IMR-90 (cell line): ENCODE results near the gene TRAF3IP1.

ENCODE experiments used
- CEBPB ChIP-seq: IDR thresholded peaks from 2 replicates; pipeline ENCODE4 v1.6.1; 2012; ENCODE audit warnings: low read depth, low read length, improper control_type of control experiment
- CHD1 ChIP-seq: IDR thresholded peaks from 2 replicates; pipeline ENCODE4 v1.6.1; 2012; ENCODE audit warnings: low read depth, low read length, improper control_type of control experiment
- ELK1 ChIP-seq: fragments of 150-350 bp; IDR thresholded peaks from 2 replicates; pipeline ENCODE4 v1.6.1; 2016; ENCODE audit warnings: low read depth, mild to moderate bottlenecking, low read length, moderate library complexity, borderline replicate concordance
- MAFK ChIP-seq: IDR thresholded peaks from 2 replicates; pipeline ENCODE4 v1.6.1; 2012; ENCODE audit warnings: low read depth, low read length, improper control_type of control experiment
- MAZ ChIP-seq: IDR thresholded peaks from 2 replicates; pipeline ENCODE4 v1.6.1; 2012; ENCODE audit warnings: low read depth, mild to moderate bottlenecking, low read length, improper control_type of control experiment, moderate library complexity, borderline replicate concordance
- MXI1 ChIP-seq: IDR thresholded peaks from 2 replicates; pipeline ENCODE4 v1.6.1; 2012; ENCODE audit warnings: low read depth, mild to moderate bottlenecking, low read length, moderate library complexity, borderline replicate concordance
- POLR2A ChIP-seq: IDR thresholded peaks from 2 replicates; pipeline ENCODE4 v1.6.1; 2012; ENCODE audit warnings: mild to moderate bottlenecking, low read depth, low read length
- RAD21 ChIP-seq: IDR thresholded peaks from 2 replicates; pipeline ENCODE4 v1.6.1; 2012; ENCODE audit warnings: low read length, improper control_type of control experiment
- RCOR1 ChIP-seq: IDR thresholded peaks from 2 replicates; pipeline ENCODE4 v1.6.1; 2012; ENCODE audit warnings: mild to moderate bottlenecking, low read length, improper control_type of control experiment; ENCODE audit not compliant: insufficient replicate concordance
- SMC3 ChIP-seq: fragments of 150-350 bp; IDR thresholded peaks from 2 replicates; pipeline ENCODE4 v1.6.1; 2016; ENCODE audit warnings: low read depth, mild to moderate bottlenecking, antibody characterized with exemption, low read length, moderate library complexity
- TF ChIP-seq, protein P1 (sequence below): conservative IDR thresholded peaks from 2 replicates; pipeline ENCODE4 v1.5.1; 2012; ENCODE audit warnings: mild to moderate bottlenecking, low read depth, low read length, improper control_type of control experiment

DNA sequence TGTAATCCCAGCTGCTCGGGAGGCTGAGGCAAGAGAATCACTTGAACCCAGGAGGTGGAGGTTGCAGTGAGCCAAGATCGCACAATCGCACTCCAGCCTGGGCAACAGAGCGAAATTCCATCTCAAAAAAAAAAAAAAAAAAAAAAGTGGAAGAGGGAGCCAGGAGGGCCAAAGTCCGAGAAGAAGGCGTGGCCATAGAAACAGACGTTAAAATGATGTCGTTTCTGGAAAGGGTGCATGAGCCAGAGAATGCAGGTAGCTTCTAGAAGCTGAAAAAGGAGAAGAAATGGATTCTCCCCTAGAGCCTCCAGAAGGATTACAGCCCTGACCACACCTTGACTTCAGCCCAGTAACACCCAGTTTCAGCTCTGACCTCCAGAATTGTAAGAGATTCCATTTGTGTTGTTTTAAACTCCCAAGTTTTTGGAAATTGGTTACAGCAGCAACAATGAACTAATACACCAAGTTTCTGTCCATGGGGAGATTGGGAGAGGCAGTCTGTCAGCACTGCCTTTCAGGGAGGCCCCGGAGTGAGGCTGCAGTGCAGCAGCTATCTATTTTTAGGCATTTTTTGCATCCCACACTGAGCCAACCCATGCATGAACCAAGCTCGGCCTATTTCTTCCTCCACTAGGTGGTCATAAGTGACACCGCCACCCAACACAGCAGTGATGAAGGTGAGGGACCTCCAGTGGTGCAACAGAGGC lies 14.2 kb upstream of the TRAF3IP1 start:
- TF ChIP-seq POLR2A = no peak
- TF ChIP-seq, protein P1, sequence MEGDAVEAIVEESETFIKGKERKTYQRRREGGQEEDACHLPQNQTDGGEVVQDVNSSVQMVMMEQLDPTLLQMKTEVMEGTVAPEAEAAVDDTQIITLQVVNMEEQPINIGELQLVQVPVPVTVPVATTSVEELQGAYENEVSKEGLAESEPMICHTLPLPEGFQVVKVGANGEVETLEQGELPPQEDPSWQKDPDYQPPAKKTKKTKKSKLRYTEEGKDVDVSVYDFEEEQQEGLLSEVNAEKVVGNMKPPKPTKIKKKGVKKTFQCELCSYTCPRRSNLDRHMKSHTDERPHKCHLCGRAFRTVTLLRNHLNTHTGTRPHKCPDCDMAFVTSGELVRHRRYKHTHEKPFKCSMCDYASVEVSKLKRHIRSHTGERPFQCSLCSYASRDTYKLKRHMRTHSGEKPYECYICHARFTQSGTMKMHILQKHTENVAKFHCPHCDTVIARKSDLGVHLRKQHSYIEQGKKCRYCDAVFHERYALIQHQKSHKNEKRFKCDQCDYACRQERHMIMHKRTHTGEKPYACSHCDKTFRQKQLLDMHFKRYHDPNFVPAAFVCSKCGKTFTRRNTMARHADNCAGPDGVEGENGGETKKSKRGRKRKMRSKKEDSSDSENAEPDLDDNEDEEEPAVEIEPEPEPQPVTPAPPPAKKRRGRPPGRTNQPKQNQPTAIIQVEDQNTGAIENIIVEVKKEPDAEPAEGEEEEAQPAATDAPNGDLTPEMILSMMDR = no peak
- no peak for TF ChIP-seq CEBPB
- no peak for TF ChIP-seq SMC3
- no peak for TF ChIP-seq RCOR1
- no peak for TF ChIP-seq MAFK
- TF ChIP-seq CHD1 = no peak
- TF ChIP-seq RAD21 = no peak
- TF ChIP-seq ELK1 = no peak
- no peak for TF ChIP-seq MXI1
- TF ChIP-seq MAZ = no peak
